ENCODE results near the gene KIF6.

DNA sequence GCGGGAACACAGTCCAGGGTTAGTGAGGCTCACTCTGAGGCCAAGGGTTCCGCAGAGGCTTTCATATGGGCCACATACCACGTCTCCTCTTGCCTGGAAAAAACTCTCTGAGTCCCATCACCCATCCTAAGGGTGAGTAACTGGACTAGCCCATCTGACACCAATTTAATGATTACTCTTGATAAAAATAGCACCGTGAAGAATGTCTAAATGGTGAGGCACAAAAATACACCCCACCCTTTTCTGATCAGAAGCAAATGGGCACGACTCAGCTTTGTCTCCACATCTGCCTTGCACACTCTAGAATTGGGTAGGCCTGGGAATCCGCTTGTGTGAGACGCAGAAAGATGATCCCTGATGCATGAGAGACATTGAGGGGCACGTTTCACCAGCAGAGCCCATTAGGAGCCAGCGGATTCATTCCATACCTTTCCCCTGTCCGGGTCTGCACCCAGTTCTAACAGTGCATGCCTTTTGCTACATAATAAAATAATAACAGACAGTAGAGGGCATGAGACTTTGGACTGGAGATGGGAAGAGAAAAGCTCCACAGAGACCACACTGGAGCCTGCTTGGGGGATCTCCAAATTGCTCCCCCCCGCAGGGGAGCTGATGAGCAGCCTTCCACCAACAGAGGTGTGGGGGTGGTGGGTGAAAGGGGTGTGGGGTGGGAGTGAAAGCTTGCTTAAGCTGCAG, 292.7 kb downstream of the KIF6 start:
- TF ChIP-seq, protein P1, sequence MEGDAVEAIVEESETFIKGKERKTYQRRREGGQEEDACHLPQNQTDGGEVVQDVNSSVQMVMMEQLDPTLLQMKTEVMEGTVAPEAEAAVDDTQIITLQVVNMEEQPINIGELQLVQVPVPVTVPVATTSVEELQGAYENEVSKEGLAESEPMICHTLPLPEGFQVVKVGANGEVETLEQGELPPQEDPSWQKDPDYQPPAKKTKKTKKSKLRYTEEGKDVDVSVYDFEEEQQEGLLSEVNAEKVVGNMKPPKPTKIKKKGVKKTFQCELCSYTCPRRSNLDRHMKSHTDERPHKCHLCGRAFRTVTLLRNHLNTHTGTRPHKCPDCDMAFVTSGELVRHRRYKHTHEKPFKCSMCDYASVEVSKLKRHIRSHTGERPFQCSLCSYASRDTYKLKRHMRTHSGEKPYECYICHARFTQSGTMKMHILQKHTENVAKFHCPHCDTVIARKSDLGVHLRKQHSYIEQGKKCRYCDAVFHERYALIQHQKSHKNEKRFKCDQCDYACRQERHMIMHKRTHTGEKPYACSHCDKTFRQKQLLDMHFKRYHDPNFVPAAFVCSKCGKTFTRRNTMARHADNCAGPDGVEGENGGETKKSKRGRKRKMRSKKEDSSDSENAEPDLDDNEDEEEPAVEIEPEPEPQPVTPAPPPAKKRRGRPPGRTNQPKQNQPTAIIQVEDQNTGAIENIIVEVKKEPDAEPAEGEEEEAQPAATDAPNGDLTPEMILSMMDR (IDR thresholded peaks at IDR 0.05), result no peak
- TF ChIP-seq POLR2A (IDR thresholded peaks at IDR 0.05), result no peak

Data from uterus (tissue), 2 donors.